PC-9 (cell line): ENCODE results near the gene SFMBT2. TPM values are rescaled to one million over a fixed set of nuclear protein-coding genes. Genes with fewer than 3 reads are reported as not detected.

ENCODE experiments used
- BruUV-seq: library from RNA; stranded (reverse); fragments of 400-500 nt; replicated peaks from 2 replicates; lab custom pipeline; 2021; lab: Mats Ljungman, UMichigan
- CTCF ChIA-PET: fragments of 300-600 bp; sonication (Branson Sonifier 250); formaldehyde crosslinking; loops from one replicate; lab custom pipeline; 2022; ENCODE audit warnings: antibody characterized with exemption; lab: Charles Lee
- POLR2A ChIA-PET: fragments of 300-600 bp; sonication (Branson Sonifier 250); formaldehyde crosslinking; loops from one replicate; lab custom pipeline; 2022; ENCODE audit warnings: antibody characterized with exemption; ENCODE audit not compliant: unreplicated experiment; lab: Charles Lee
- DNase-seq, 2 experiments: peaks; one replicate each; pipeline versions ENCODE4 v3.0.0 to v3.0.0-alpha.2; 2015 to 2022; ENCODE audit warnings: mixed read lengths in 1 of 2
- H2AFZ ChIP-seq: fragments of 200-600 bp; sonication (generic); 2 replicates; pipeline ENCODE4 v1.8.1; 2017; ENCODE audit warnings: antibody characterized with exemption
- H3F3A ChIP-seq: fragments of 200-600 bp; sonication (generic); 2 replicates; pipeline ENCODE4 v1.8.1; 2017; ENCODE audit warnings: antibody characterized with exemption, mild to moderate bottlenecking, low read depth; ENCODE audit not compliant: insufficient read depth
- H3K27ac ChIP-seq: fragments of 200-600 bp; sonication (generic); 2 replicates; pipeline ENCODE4 v1.6.1; 2016; ENCODE audit warnings: mixed run types
- H3K27me3 ChIP-seq: fragments of 200-600 bp; sonication (generic); 2 replicates; pipeline ENCODE4 v1.6.1; 2016; ENCODE audit warnings: low read depth, mixed run types; ENCODE audit not compliant: insufficient read depth
- H3K36me3 ChIP-seq: fragments of 200-600 bp; sonication (generic); 2 replicates; pipeline ENCODE4 v1.6.1; 2016; ENCODE audit warnings: low read depth, mixed run types
- H3K4me1 ChIP-seq: fragments of 200-600 bp; sonication (generic); replicated peaks from 2 replicates; pipeline ENCODE4 v1.6.1; 2016; ENCODE audit warnings: mixed run types; ENCODE audit not compliant: insufficient read depth
- H3K4me2 ChIP-seq: fragments of 200-600 bp; sonication (generic); 2 replicates; pipeline ENCODE4 v1.6.1; 2017; ENCODE audit warnings: mixed run types
- H3K4me3 ChIP-seq: fragments of 200-600 bp; sonication (generic); 2 replicates; pipeline ENCODE4 v1.6.1; 2016; ENCODE audit warnings: mixed run types
- H3K79me2 ChIP-seq: fragments of 200-600 bp; sonication (generic); 2 replicates; pipeline ENCODE4 v1.6.1; 2017; ENCODE audit warnings: low read depth, mixed run types
- H3K9me2 ChIP-seq: fragments of 200-600 bp; sonication (generic); 2 replicates; pipeline ENCODE4 v1.8.1; 2017; ENCODE audit warnings: mild to moderate bottlenecking; ENCODE audit not compliant: insufficient read depth
- H3K9me3 ChIP-seq: fragments of 200-600 bp; sonication (generic); 2 replicates; pipeline ENCODE4 v1.8.1; 2016; ENCODE audit warnings: low read depth; ENCODE audit not compliant: insufficient read depth
- H4K20me1 ChIP-seq: fragments of 200-600 bp; sonication (generic); 2 replicates; pipeline ENCODE4 v1.8.1; 2017; ENCODE audit not compliant: insufficient read depth
- EZH2 ChIP-seq: fragments of 200-600 bp; sonication (generic); IDR thresholded peaks from 2 replicates; pipeline ENCODE4 v1.8.0; 2017; ENCODE audit warnings: antibody characterized with exemption, low read depth
- intact Hi-C: fragments of 100-400 bp; cut with micrococcal nuclease; formaldehyde crosslinking; loops from one replicate; pipeline ENCODE4 v1.10.0; 2022; ENCODE audit not compliant: unreplicated experiment
- total RNA-seq: library from RNA; stranded (reverse); gene quantifications from 2 replicates; pipeline ENCODE4 v1.2.3, GENCODE V29; 2021
- TF ChIP-seq, protein P1 (sequence below): fragments of 200-600 bp; sonication (generic); conservative IDR thresholded peaks from 2 replicates; pipeline ENCODE4 v1.6.1; 2017; ENCODE audit warnings: mixed run types, antibody characterized with exemption, mild to moderate bottlenecking, moderate library complexity

The SFMBT2 gene
- total RNA-seq, 1 experiment from 2014 or later: 0.07 TPM

- Histone ChIP-seq H4K20me1 (no peaks in the 10 kb centered on the region), H3K9me3 (no peaks in the 10 kb centered on the region), H3K4me3 (no peak overlapping the region), H3K27me3 (no peaks in the 10 kb centered on the region), H3K4me1 (no peaks in the 10 kb centered on the region), H3K9me2 (no peaks in the 10 kb centered on the region), H2AFZ (no peak overlapping the region), H3K36me3 (no peaks in the 10 kb centered on the region), H3K79me2 (no peaks in the 10 kb centered on the region), H3F3A (no peaks in the 10 kb centered on the region), H3K4me2 (no peak overlapping the region), H3K27ac (no peak overlapping the region)
- DNase-seq: no peak
- no TSS peak for BruUV-seq
- TF ChIP-seq, protein P1, sequence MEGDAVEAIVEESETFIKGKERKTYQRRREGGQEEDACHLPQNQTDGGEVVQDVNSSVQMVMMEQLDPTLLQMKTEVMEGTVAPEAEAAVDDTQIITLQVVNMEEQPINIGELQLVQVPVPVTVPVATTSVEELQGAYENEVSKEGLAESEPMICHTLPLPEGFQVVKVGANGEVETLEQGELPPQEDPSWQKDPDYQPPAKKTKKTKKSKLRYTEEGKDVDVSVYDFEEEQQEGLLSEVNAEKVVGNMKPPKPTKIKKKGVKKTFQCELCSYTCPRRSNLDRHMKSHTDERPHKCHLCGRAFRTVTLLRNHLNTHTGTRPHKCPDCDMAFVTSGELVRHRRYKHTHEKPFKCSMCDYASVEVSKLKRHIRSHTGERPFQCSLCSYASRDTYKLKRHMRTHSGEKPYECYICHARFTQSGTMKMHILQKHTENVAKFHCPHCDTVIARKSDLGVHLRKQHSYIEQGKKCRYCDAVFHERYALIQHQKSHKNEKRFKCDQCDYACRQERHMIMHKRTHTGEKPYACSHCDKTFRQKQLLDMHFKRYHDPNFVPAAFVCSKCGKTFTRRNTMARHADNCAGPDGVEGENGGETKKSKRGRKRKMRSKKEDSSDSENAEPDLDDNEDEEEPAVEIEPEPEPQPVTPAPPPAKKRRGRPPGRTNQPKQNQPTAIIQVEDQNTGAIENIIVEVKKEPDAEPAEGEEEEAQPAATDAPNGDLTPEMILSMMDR: no peak
- no peak for TF ChIP-seq EZH2
- POLR2A ChIA-PET: no interaction called here
- CTCF ChIA-PET: no interaction called here
- intact Hi-C loops: no loop called here
Observed at GRCh38 chr10:7408291-7409044, 2.4 kb downstream of the SFMBT2 start.

DNA sequence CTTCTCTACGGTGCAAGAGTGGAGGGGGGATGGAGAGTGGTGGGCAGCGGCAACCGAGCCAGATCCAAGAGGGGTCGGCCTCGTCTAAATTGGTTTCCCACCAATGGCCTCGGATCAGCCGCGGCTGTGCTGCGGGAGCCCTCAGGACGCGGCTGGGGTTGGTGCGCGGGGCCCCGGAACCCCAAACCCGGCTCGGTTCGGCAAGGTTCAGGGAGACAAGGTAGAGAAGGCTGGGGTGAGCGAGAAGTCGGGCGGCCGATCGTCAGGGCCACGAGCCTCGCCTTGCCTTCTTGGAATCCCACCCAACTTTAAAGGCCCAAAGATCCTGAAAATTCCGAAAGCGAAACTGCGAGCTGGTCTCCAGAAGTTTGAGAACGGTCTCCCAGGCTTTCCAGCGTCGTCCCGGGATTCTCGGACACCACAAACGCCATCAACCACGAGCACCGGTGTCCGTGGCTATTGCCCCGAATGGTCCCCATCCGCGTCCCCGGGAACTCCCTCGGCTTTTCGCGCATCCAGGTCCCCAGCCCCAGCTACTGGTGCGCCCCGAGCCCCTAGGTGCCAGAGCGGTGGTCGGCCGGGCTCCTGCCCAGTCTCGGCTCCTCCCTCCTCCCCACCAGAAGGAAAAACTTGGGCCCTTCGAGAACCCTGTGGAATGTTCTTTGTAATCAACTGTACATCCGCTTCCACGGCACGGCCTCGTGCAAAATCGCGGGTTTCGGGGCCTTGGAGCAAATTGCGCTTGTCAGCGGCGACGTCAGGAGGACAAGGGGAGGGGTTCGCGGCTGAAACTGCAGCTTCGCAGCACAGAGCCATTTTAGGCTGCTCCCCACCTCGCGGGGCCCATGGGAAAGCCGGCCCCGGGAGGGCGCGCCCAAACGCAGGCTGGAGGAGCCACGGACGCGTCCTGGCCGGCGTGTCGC, 3.2 kb downstream of the SFMBT2 start:
- TF ChIP-seq, protein P1: no peak
- no peak for TF ChIP-seq EZH2
- Histone ChIP-seq H3K4me3 (no peak overlapping the region), H3K36me3 (no peaks in the 10 kb centered on the region), H3K4me2 (no peak overlapping the region), H3K27me3 (no peaks in the 10 kb centered on the region), H3K4me1 (no peaks in the 10 kb centered on the region), H3K27ac (no peak overlapping the region), H3K9me3 (no peaks in the 10 kb centered on the region), H2AFZ (no peak overlapping the region), H3F3A (no peaks in the 10 kb centered on the region), H3K9me2 (no peaks in the 10 kb centered on the region), H3K79me2 (no peaks in the 10 kb centered on the region), H4K20me1 (no peaks in the 10 kb centered on the region)
- no TSS peak for BruUV-seq
- CTCF ChIA-PET: no interaction called here
- DNase-seq: no peak
- intact Hi-C loops: no loop called here
- POLR2A ChIA-PET: no interaction called here

DNA sequence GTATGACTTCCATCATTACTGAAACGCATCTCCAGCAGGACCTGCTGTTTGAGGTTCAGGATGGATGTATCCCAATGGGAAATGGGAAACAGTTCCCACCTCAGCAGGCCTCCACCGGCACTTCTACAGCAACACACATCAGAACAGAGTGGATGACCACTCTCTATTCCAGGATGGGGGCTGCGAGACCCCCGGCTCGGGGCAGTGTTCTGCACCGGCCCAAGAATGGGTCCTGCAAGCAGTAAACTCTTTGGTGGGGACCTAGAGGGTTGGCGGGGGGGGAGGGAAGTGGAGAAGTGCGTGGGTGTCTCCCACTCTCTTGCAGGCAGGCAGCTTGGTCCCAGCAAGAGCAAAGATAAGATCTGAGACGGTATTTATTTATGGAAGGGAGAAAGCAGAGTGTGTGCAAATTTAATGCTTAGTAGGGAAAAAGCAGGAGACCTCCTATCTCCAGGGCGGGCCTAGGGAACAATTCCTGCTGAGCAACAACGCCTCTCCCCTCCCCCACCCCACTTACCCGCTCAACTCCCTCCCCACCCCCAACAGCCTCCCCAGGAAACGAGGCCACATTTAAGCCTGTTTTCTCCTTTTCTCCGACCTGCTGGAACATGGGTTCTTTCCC, 4.0 kb downstream of the SFMBT2 start:
- CTCF ChIA-PET: no interaction called here

More for the DNA sequence above, 4.0 kb downstream of the SFMBT2 start:
- BruUV-seq: no TSS peak
- H3K4me3 ChIP-seq: no peak overlapping the region
- intact Hi-C loops: no loop called here
- no peak overlapping the region for H3K4me2 ChIP-seq
- TF ChIP-seq, protein P1: no peak
- TF ChIP-seq EZH2: no peak
- H4K20me1 ChIP-seq: no peaks in the 10 kb centered on the region
- H3K9me3 ChIP-seq: no peaks in the 10 kb centered on the region
- H3K27me3 ChIP-seq: no peaks in the 10 kb centered on the region
- no peak for DNase-seq
- POLR2A ChIA-PET: no interaction called here
- no peaks in the 10 kb centered on the region for H3K4me1 ChIP-seq
- no peak overlapping the region for H2AFZ ChIP-seq
- H3K79me2 ChIP-seq: no peaks in the 10 kb centered on the region
- H3K36me3 ChIP-seq: no peaks in the 10 kb centered on the region
- H3K9me2 ChIP-seq: no peaks in the 10 kb centered on the region
- H3F3A ChIP-seq: no peaks in the 10 kb centered on the region
- H3K27ac ChIP-seq: no peak overlapping the region
